KG1 (cell line): Measurements from ENCODE around the gene TUBGCP5.

Experiments used
- DNase-seq: peaks from one replicate; lab custom pipeline; 2025; lab: John Stamatoyannopoulos, UW

Gene TUBGCP5

DNA sequence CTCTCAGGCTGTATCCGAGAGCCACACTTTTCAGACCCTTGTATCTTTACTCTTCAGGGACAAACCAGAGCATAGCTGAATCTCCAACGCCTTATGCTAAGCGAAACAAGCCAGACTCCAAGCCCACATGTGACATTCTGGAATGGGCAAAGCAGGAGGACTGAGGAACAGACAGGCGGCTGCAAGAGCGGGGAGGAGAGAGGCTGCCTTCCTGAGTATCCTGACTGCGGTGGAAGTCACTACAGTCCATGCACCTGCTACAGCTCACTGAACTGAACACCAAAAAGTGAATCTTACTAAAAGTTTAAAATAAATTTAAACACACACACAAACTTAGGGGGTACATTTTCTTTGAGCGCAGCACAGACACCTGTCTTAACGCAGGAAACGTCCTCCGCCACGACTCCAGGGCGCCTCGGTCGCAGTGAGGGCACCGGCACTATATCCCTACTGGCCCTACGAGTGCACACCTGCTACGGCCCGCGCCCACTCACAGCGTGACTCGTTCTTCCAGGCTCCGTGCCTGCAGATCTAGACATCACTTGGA lies 60.6 kb downstream of the TUBGCP5 start:
- no peak for DNase-seq

- peak; percentile 34 for DNase-seq
Measured at GRCh38 chr15:22974745-22975144, 64.6 kb downstream of the TUBGCP5 start.

DNA sequence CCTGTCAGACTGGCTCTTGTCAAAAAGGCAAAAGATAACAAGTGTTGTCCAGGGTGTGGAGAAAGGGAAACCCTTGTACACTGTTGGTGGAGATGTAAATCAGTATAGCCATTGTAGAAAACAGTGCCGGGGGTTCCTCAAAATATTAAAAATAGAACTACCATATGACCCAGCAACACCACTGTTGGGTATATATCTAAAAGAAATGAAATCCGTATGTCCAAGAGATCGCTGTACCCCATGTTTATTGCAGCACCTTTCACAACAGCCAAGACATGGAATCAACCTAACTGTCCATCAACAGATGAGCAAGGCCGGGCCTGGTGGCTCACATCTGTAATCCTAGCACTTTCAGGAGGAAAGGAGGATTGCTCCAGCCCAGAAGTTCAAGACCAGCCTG lies 65.4 kb downstream of the TUBGCP5 start:
- DNase-seq: no peak

GRCh38 chr15:22973286-22973685 lies 66.1 kb downstream of the TUBGCP5 start:
- peak; percentile 65 for DNase-seq

DNA sequence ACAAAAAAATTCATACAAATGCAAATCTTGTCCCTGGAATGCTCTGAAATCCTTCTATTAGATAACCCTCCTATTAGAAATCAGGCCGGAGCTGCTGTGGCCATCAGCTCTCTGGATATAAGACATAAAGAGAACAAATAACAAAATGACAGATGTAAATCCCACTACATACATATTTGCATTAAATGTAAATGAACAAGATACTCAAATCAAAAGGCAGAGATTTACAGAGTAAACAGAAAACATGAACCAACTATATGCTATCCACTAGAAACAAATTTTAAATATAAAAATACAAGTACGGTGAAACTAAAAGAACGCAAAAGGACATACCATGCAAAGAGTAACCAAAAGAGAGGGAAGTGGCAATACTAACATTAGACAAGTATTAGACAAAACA lies 69.9 kb downstream of the TUBGCP5 start:
- DNase-seq: no peak

DNA sequence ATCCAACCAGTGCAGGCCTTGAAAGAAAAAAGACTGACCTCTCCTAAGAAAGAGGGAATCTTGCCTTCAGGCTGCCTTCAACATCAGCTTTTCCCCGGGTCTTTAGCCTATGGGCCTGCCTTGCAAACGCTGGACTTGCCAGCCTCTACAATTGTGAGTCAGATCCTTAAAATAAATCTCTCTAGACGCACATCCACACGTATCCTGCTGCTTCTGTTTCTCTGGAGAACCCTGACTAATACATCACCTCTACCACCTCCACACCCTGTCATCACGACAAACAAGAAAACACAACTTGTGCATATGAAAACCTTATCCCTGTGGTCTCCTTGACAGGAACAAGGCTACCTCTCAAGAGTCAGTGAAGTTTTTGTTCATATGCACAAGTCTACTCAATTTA lies 71.0 kb downstream of the TUBGCP5 start:
- no peak for DNase-seq

- no peak for DNase-seq
Measured at GRCh38 chr15:22967084-22967770, 72.1 kb downstream of the TUBGCP5 start.

- DNase-seq: no peak
Measured at GRCh38 chr15:22966321-22967083, 72.9 kb downstream of the TUBGCP5 start.

- DNase-seq: no peak
Measured at GRCh38 chr15:22963641-22964040, 75.7 kb downstream of the TUBGCP5 start.

GRCh38 chr15:22962611-22963010 lies 76.8 kb downstream of the TUBGCP5 start:
- DNase-seq: no peak

DNA sequence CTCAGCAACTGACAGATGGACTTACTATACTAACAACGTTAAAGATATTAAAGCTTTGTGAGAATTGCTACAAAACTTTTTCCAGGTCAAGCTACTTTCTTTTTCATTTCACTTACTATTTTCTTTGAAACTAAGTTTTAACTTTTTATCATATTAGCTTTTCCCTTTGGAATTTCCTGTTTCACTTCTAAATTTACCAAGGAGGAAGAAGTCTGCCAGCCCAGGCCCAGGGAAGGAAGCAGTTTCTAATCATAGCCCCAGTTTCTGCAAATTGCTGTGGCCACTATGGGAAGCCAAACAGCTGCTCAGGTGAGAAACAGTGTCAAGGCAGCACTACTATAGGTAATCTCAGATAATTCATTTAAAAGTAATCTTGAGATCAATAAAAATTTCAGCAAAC lies 77.6 kb downstream of the TUBGCP5 start:
- DNase-seq: no peak

GRCh38 chr15:22960556-22960955 lies 78.8 kb downstream of the TUBGCP5 start:
- no peak for DNase-seq

- no peak for DNase-seq
Measured at GRCh38 chr15:22960126-22960525, 79.2 kb downstream of the TUBGCP5 start.

DNA sequence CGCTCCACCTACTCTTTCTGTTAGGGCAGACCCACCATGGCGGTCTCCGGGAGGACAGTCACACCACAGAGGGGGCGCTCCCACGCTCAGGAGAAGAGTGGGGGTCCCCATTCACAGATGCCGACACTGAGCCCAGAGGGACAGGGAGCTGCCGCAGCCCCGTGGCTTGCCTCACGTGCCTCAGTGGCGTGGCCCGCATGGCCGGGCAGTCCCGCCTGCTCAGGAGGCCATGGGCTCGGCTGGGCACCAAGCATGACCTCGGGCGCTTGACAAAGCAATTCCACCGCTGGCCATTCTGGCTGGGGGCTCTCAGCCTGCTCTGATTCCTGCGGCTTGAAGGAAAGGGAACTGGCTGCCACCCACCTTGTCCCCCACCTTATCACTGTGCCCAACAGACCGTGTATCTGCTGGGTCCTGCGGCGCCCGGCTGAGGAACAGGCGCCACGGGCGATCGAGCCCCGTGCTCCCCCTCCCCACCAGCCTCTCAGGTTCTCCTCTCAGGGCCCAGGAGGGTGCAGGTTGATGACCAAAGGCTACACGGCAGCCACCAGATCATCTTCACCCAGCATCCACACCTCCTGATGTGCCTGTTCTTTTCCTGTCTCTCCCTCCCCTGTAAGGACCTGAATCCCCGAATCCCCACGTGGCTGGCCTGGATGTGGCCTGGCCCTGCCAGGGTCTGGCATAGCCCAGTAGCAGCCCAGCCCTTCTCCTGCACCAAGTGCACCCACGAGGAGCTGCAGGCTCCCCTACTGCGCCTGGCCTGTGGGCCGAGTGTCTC lies 79.9 kb downstream of the TUBGCP5 start:
- DNase-seq: no peak

GRCh38 chr15:22958487-22959280 lies 80.7 kb downstream of the TUBGCP5 start:
- no peak for DNase-seq

GRCh38 chr15:22956978-22957260 lies 82.5 kb downstream of the TUBGCP5 start:
- DNase-seq: no peak

- no peak for DNase-seq
Measured at GRCh38 chr15:22956257-22956977, 83.0 kb downstream of the TUBGCP5 start.

DNA sequence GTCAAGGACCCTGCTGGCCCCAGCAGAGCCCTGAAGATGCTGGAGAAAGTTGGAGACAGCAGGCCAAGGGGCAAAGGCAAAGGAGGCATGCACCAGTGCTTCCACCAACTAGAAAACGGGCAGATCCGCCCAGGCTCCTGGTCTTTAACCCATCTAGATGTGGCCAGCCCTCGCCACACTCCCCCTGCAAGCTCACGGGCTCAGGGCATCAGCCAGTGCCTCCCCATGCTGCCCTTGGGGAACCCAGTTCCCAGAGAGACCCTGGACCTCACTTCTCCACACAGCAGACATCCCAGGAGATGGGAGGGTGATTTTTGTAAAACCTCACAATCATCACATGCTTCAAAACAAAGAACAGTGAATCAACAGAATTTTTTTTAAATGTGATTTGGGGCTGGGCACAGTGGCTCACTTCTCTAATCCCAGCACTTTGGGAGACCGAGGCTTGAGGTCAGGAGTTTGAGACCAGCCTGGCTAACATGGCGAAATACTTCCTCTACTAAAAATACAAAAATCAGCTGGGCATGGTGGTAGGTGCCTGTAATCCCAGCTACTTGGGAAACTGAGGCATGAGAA lies 83.7 kb downstream of the TUBGCP5 start:
- DNase-seq: no peak

DNA sequence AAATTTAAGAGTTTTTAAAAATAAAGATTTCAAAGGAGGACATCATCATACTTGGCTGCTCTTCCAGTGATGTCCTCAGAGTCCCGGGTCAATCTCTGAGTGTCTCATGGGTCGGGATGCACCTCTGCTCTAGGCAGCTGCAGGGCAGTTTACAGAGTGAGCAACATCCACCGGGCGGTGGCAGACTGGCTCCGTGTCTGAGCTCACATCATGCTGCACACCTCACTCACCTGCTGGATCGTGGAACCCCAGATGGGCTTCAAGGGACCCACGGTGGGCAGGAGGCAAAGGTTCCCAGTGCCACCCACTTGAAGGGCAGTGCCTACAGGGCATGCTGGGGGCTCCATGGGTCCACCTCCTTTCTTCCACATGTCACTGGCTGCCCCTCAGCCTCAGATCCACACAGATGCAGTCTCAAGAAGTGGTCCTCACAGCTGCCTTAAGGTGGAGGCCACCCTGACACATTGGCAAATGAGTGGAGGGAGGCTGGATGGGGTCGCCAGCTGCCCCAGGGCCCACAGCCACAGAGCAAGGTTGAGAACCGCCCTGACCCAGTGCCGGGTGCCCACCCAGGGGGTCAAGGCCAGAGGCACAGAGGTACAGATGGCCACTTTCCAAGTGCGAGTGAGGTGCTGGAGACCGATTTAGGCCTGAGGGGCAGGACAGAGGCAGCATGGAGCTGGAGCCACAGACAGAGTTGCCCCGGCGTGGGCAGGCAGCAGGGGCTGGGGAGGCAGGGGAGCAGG lies 84.4 kb downstream of the TUBGCP5 start:
- no peak for DNase-seq

DNA sequence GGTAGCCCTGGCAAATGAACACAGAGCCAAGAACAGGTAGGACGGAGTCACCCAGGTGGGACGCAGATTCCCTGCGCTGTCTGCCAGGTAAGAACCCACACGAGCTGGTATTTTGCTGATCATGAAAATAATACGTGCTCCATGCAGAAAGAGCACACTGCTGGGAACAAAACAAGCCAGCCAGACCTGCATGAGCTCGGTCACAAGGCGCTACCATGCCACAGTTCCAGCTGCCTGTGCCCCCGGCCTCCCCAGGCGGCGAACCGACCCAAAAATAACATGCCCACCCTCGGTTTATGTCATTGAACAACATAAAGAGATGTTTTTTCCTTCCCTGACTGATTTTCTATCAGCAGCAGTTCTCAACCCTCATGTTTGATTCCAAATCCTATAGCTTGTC lies 85.0 kb downstream of the TUBGCP5 start:
- no peak for DNase-seq
